Panc1 (cell line): ENCODE data around the gene C9orf85. TPM values are rescaled to one million over a fixed set of nuclear protein-coding genes. Genes with fewer than 3 reads are reported as not detected.
A peak's percentile ranks its signal among the peaks of the same experiment; 100 is the strongest.

Source experiments
- ATAC-seq: fragments of 200-7000 bp; cut with Tn5 transposase; 2 replicates; pipeline ENCODE4 v1.9.1; 2020; ENCODE audit warnings: mild to moderate bottlenecking, moderate library complexity
- BruUV-seq: library from RNA; stranded (reverse); fragments of 400-500 nt; replicated peaks from 2 replicates; lab custom pipeline; 2021; lab: Mats Ljungman, UMichigan
- CTCF ChIA-PET: fragments of 300-600 bp; sonication (Branson Sonifier 250); formaldehyde crosslinking; loops from one replicate; lab custom pipeline; 2022; ENCODE audit warnings: antibody characterized with exemption; lab: Charles Lee
- POLR2A ChIA-PET: fragments of 300-600 bp; sonication (Branson Sonifier 250); formaldehyde crosslinking; loops from one replicate; lab custom pipeline; 2022; ENCODE audit warnings: antibody characterized with exemption; lab: Charles Lee
- DNase-seq: peaks from one replicate; pipeline ENCODE4 v3.0.0-alpha.2; 2010; ENCODE audit warnings: low read depth, low spot score
- H3K27ac ChIP-seq: 2 replicates; pipeline ENCODE4 v1.5.1; 2011; ENCODE audit warnings: mild to moderate bottlenecking, low read length, inconsistent platforms
- H3K27me3 ChIP-seq: fragments of 200-500 bp; sonication (Bioruptor generic); 2 replicates; pipeline ENCODE4 v1.6.0; 2014; ENCODE audit warnings: low read length, inconsistent platforms; ENCODE audit not compliant: control insufficient read depth, insufficient read depth
- H3K36me3 ChIP-seq: fragments of 200-500 bp; sonication (Bioruptor generic); 2 replicates; pipeline ENCODE4 v1.5.1; 2014; ENCODE audit warnings: inconsistent platforms, mild to moderate bottlenecking, low read length, moderate library complexity; ENCODE audit not compliant: control insufficient read depth, insufficient read depth
- H3K4me1 ChIP-seq: 2 replicates; pipeline ENCODE4 v1.5.1; 2011; ENCODE audit warnings: inconsistent platforms, mild to moderate bottlenecking, low read length, moderate library complexity; ENCODE audit not compliant: control insufficient read depth, insufficient read depth
- H3K4me3 ChIP-seq, 2 experiments: 2 replicates each; pipeline ENCODE4 v1.5.1; 2011 to 2012; ENCODE audit warnings: low read depth in 2 of 2, low read length in 2 of 2, mild to moderate bottlenecking in 2 of 2, inconsistent platforms in 1 of 2, moderate library complexity in 1 of 2
- H3K9me3 ChIP-seq: fragments of 200-500 bp; sonication (Bioruptor generic); 2 replicates; pipeline ENCODE4 v1.5.1; 2014; ENCODE audit warnings: low read depth, mild to moderate bottlenecking, inconsistent platforms, low read length, moderate library complexity; ENCODE audit not compliant: control insufficient read depth, insufficient read depth
- SIN3A ChIP-seq: IDR thresholded peaks from 2 replicates; pipeline ENCODE4 v1.6.1; 2012; ENCODE audit warnings: low read depth, mild to moderate bottlenecking, low read length, moderate library complexity, borderline replicate concordance; ENCODE audit not compliant: insufficient read depth
- in situ Hi-C: cut with HindIII; loops from 2 replicates; pipeline ENCODE4 v1.10.0; 2016; ENCODE audit warnings: low sequenced_read_pairs, low pct_unique_long_range_greater_than_20kb
- intact Hi-C: fragments of 100-400 bp; cut with micrococcal nuclease; formaldehyde crosslinking; loops from one replicate; pipeline ENCODE4 v1.10.0; 2022; ENCODE audit not compliant: unreplicated experiment
- total RNA-seq: library from RNA; stranded (reverse); gene quantifications from one replicate; pipeline ENCODE4 v1.2.1, GENCODE V29; 2021; ENCODE audit not compliant: unreplicated experiment
- TF ChIP-seq, protein P1 (sequence below): fragments of 450-650 bp; IDR thresholded peaks from 2 replicates; pipeline ENCODE4 v1.5.1; 2017; ENCODE audit warnings: mild to moderate bottlenecking

The C9orf85 gene
- total RNA-seq, 1 experiment from 2014 or later, result 8.0 TPM

DNA sequence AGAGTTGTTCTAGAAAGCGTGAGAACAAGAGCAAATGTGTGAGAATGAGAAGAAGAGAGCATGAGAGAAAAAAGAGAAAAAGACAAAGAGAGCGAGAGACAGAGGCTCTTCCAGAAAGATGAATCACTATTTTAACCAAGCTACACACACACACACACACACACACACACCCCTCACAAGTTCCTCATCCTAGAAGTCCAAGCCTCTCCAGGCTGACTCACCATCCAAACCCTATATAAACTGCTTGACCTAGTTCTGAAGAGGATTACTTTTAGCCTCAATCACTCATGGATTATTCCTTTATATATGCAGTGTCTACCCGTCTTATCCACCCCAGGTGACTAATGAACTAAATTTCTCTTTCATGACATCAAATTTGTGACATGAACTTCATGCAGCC, 111.4 kb downstream of the C9orf85 start:
- Histone ChIP-seq H3K36me3 (no peaks in the 10 kb centered on the region), H3K27me3 (no peaks in the 10 kb centered on the region), H3K27ac (peak overlapping the region; percentile 68; the same call in 1 of the 2 replicates), H3K4me3 (no peak overlapping the region), H3K9me3 (no peaks in the 10 kb centered on the region), H3K4me1 (peaks cover 12% of the 10 kb centered on the region)
- intact Hi-C loops (loop anchor here (5.0 to 10.0 kb wide), 2 partner anchors 108 to 216 kb away; partner anchors contain the start of genes ABHD17B and C9orf85), in situ Hi-C loops (no loop called here)
- BruUV-seq, result no TSS peak
- CTCF ChIA-PET, result no interaction called here
- DNase-seq (no peak), ATAC-seq (no peak)
- POLR2A ChIA-PET, result no interaction called here
- TF ChIP-seq SIN3A, result no peak
- TF ChIP-seq, protein P1, sequence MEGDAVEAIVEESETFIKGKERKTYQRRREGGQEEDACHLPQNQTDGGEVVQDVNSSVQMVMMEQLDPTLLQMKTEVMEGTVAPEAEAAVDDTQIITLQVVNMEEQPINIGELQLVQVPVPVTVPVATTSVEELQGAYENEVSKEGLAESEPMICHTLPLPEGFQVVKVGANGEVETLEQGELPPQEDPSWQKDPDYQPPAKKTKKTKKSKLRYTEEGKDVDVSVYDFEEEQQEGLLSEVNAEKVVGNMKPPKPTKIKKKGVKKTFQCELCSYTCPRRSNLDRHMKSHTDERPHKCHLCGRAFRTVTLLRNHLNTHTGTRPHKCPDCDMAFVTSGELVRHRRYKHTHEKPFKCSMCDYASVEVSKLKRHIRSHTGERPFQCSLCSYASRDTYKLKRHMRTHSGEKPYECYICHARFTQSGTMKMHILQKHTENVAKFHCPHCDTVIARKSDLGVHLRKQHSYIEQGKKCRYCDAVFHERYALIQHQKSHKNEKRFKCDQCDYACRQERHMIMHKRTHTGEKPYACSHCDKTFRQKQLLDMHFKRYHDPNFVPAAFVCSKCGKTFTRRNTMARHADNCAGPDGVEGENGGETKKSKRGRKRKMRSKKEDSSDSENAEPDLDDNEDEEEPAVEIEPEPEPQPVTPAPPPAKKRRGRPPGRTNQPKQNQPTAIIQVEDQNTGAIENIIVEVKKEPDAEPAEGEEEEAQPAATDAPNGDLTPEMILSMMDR, result no peak

Other genes starting within 250 kb of the C9orf85 start
- 14.8 TPM for gene CEMIP2, start 143.1 kb upstream of the C9orf85 start, total RNA-seq
- gene ABHD17B, start 446 bp upstream of the C9orf85 start, total RNA-seq, result 21.1 TPM
- not detected for gene C9orf57, start 149.0 kb downstream of the C9orf85 start, total RNA-seq
- gene GDA, start 237.8 kb downstream of the C9orf85 start, total RNA-seq, result 5.0 TPM